ENCODE results near the gene PHF5A.
"Not testable (repeated sequence)": the region's sequence is repeated elsewhere in the genome, so short reads cannot be mapped to it uniquely, and the experiment has no call there.

The PHF5A gene

GRCh38 chr22:41446057-41446501, 22.4 kb downstream of the PHF5A start:
- no peak for DNase-seq

- peak; percentile 24 for DNase-seq
These were observed 23.1 kb downstream of the PHF5A start for GRCh38 chr22:41445129-41446056.

- peak; percentile 87 for DNase-seq
These were observed 23.9 kb downstream of the PHF5A start for GRCh38 chr22:41444360-41445128.

- no peak for DNase-seq
These were observed 26.2 kb downstream of the PHF5A start for GRCh38 chr22:41442240-41442792.

GRCh38 chr22:41440511-41440910, 28.0 kb downstream of the PHF5A start:
- not testable (repeated sequence) for DNase-seq

- no peak for DNase-seq
These were observed 31.3 kb downstream of the PHF5A start for GRCh38 chr22:41437198-41437597.

GRCh38 chr22:41436322-41437113, 32.0 kb downstream of the PHF5A start:
- DNase-seq, result no peak

GRCh38 chr22:41435560-41435959, 32.9 kb downstream of the PHF5A start:
- no peak for DNase-seq

GRCh38 chr22:41434361-41435003, 34.0 kb downstream of the PHF5A start:
- DNase-seq, result not testable (repeated sequence)

GRCh38 chr22:41433480-41433879, 35.0 kb downstream of the PHF5A start:
- not testable (repeated sequence) for DNase-seq

- DNase-seq, result no peak
These were observed 36.8 kb downstream of the PHF5A start for GRCh38 chr22:41431656-41432055.

GRCh38 chr22:41429951-41430332, 38.5 kb downstream of the PHF5A start:
- no peak for DNase-seq

GRCh38 chr22:41429232-41429950, 39.1 kb downstream of the PHF5A start:
- DNase-seq, result no peak

GRCh38 chr22:41425660-41426365, 42.7 kb downstream of the PHF5A start:
- no peak for DNase-seq

GRCh38 chr22:41418717-41419116, 49.8 kb downstream of the PHF5A start:
- no peak for DNase-seq

GRCh38 chr22:41417622-41418390, 50.7 kb downstream of the PHF5A start:
- no peak for DNase-seq

- no peak for DNase-seq
These were observed 52.9 kb downstream of the PHF5A start for GRCh38 chr22:41415554-41415953.

- no peak for DNase-seq
These were observed 57.3 kb downstream of the PHF5A start for GRCh38 chr22:41411021-41411851.

- DNase-seq, result no peak
These were observed 58.2 kb downstream of the PHF5A start for GRCh38 chr22:41410311-41410751.

Data from activated naive CD4-positive, alpha-beta T cell treated with anti-CD3 and anti-CD28 coated beads, Interleukin-2, amount 50 U/mL, for 16 hours (primary cell).